T-helper 1 cell treated with Interleukin-12 subunit alpha and Interleukin-12 subunit beta and Interleukin-4 antibody, amounts not matched to agents 30 μg/mL and 1 μg/mL, for 36 hours (primary cell): ENCODE data around the gene RGS16.

Experiments used
- H3K27ac Mint-ChIP-seq: one replicate; pipeline ENCODE4 v1.8.0; 2021; ENCODE audit warnings: mild to moderate bottlenecking, mixed read lengths
- H3K27me3 Mint-ChIP-seq: one replicate; pipeline ENCODE4 v1.8.0; 2021; ENCODE audit warnings: low read depth, mixed read lengths
- H3K36me3 Mint-ChIP-seq: one replicate; pipeline ENCODE4 v1.8.0; 2021; ENCODE audit warnings: low read depth, mixed read lengths
- H3K4me1 Mint-ChIP-seq: one replicate; pipeline ENCODE4 v1.8.0; 2021; ENCODE audit warnings: low read depth, mixed read lengths
- H3K4me3 Mint-ChIP-seq: one replicate; pipeline ENCODE4 v1.8.0; 2021; ENCODE audit warnings: mild to moderate bottlenecking, moderate library complexity, mixed read lengths
- H3K9me3 Mint-ChIP-seq: one replicate; pipeline ENCODE4 v1.8.0; 2021; ENCODE audit warnings: mixed read lengths

Gene RGS16

GRCh38 chr1:182588500-182589396, 15.4 kb downstream of the RGS16 start, which contains the start of gene RNASEL:
Gene RNASEL (minus strand): TSS chr1:182589256. CDS start chr1:182586806, 2,450 bp downstream.
- Mint-ChIP-seq H3K36me3 (peaks cover 11% of the 10 kb centered on the region), H3K27me3 (peaks cover 8% of the 10 kb centered on the region), H3K9me3 (no peaks in the 10 kb centered on the region), H3K4me3 (peak within 1 kb of the TSS; percentile 96), H3K27ac (peak within 1 kb of the TSS; percentile 99), H3K4me1 (peaks cover 22% of the 10 kb centered on the region)

- H3K4me1 Mint-ChIP-seq: peaks cover 24% of the 10 kb centered on the region
- peak overlapping the region; percentile 99 for H3K27ac Mint-ChIP-seq
- no peaks in the 10 kb centered on the region for H3K9me3 Mint-ChIP-seq
- H3K4me3 Mint-ChIP-seq: peak overlapping the region; percentile 96
- peaks cover 8% of the 10 kb centered on the region for H3K27me3 Mint-ChIP-seq
- H3K36me3 Mint-ChIP-seq: peaks cover 16% of the 10 kb centered on the region
Observed at GRCh38 chr1:182587666-182588499, 16.3 kb downstream of the RGS16 start.

DNA sequence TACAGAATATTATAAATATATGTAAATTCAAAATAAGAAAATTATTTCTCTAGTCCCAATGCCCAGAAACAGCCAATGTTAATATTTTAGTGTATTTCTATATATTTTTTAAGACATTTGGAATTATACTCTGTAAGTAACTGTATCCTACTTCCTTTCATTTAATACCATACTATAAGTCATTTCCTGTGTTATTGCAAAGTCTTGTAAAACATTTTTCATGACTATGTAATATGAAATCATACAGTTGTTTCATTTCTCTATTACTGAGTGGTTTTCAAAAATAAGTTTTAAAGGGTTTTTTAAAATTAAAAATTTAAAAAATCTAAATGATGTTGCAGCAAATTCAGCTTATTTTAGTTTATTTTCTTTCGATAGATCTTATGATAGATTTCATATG, 17.1 kb downstream of the RGS16 start:
- H3K27me3 Mint-ChIP-seq: peaks cover 5% of the 10 kb centered on the region
- peaks cover 24% of the 10 kb centered on the region for H3K4me1 Mint-ChIP-seq
- no peaks in the 10 kb centered on the region for H3K9me3 Mint-ChIP-seq
- no peak overlapping the region for H3K27ac Mint-ChIP-seq
- H3K4me3 Mint-ChIP-seq: no peak overlapping the region
- peaks cover 20% of the 10 kb centered on the region for H3K36me3 Mint-ChIP-seq

GRCh38 chr1:182586380-182586779, 17.8 kb downstream of the RGS16 start:
- H3K36me3 Mint-ChIP-seq: peaks cover 25% of the 10 kb centered on the region

DNA sequence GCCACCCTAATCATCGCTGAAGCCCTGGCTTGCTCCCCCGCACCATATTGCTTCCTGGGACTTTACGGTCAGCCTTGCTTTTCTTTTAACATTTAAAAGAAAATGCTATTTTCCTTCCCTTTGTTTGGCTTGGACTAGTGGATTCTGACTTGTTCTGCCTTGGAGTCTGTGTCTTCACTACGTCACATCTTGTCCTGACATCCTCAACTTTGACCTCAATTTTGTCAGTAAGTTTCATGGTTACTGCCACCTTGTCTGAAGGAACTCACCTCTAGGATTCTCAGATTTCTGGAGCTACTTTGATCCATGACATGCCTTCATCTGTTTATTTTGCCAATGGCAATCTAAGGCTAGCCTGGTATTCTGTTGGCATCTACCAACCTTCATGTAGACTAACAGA, 19.4 kb downstream of the RGS16 start:
- Mint-ChIP-seq H3K36me3 (peaks cover 35% of the 10 kb centered on the region), H3K27me3 (no peaks in the 10 kb centered on the region), H3K4me3 (no peak overlapping the region), H3K9me3 (no peaks in the 10 kb centered on the region), H3K4me1 (peaks cover 24% of the 10 kb centered on the region), H3K27ac (no peak overlapping the region)

More at GRCh38 chr1:182586380-182586779, 17.8 kb downstream of the RGS16 start:
- Mint-ChIP-seq H3K27ac (no peak overlapping the region), H3K9me3 (no peaks in the 10 kb centered on the region), H3K4me1 (peaks cover 24% of the 10 kb centered on the region), H3K27me3 (no peaks in the 10 kb centered on the region), H3K4me3 (no peak overlapping the region)

- Mint-ChIP-seq H3K36me3 (peaks cover 47% of the 10 kb centered on the region), H3K9me3 (no peaks in the 10 kb centered on the region), H3K27me3 (no peaks in the 10 kb centered on the region), H3K4me3 (no peak overlapping the region), H3K4me1 (peaks cover 4% of the 10 kb centered on the region), H3K27ac (no peak overlapping the region)
Observed at GRCh38 chr1:182580736-182581135, 23.5 kb downstream of the RGS16 start.

- no peaks in the 10 kb centered on the region for H3K9me3 Mint-ChIP-seq
- no peaks in the 10 kb centered on the region for H3K27me3 Mint-ChIP-seq
Observed at GRCh38 chr1:182575540-182576149, 28.5 kb downstream of the RGS16 start.

DNA sequence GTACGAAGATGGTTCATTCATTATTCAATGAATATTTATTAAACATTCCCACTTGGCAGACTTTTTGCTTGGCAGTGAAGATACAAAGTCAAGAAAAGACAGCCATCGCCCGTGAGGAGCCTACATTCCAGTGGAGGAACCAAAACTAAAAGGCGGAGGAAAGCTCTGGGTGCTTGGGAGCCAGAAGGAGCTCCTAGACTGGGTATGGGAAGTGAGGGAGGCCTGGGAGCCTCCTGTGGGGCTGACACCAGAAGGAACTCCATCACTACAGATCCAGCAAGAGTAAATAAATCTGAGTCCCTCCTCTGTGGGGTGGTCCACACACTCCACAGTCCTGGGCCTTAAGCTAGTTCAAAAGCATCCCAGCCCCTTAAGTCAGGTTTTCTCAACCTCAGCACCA, 30.0 kb downstream of the RGS16 start:
- H3K27ac Mint-ChIP-seq: no peak overlapping the region
- H3K4me3 Mint-ChIP-seq: no peak overlapping the region
- no peaks in the 10 kb centered on the region for H3K4me1 Mint-ChIP-seq
- H3K36me3 Mint-ChIP-seq: peaks cover 21% of the 10 kb centered on the region
- H3K27me3 Mint-ChIP-seq: no peaks in the 10 kb centered on the region
- no peaks in the 10 kb centered on the region for H3K9me3 Mint-ChIP-seq

More at GRCh38 chr1:182575540-182576149, 28.5 kb downstream of the RGS16 start:
- Mint-ChIP-seq H3K4me3 (no peak overlapping the region), H3K27ac (no peak overlapping the region), H3K4me1 (no peaks in the 10 kb centered on the region), H3K36me3 (peaks cover 33% of the 10 kb centered on the region)

DNA sequence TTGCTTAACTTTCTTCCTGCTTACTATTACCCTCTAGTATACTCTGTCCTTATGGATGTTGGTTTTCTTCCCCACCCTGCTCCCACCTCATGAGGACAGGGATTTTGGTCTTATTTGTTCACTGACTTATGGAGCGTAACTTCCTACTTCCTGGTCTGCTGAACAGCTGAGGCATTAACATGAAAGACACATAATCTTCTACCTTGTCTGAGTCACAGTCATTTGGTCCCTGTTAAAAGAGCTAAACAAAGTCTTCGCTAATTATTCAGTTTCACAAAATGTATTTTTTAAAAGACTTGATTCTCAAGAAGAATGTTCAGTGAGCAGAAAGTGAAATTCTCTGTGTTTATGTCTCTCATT, 33.6 kb downstream of the RGS16 start:
- Mint-ChIP-seq H3K4me1 (no peaks in the 10 kb centered on the region), H3K27me3 (no peaks in the 10 kb centered on the region), H3K9me3 (no peaks in the 10 kb centered on the region), H3K27ac (no peak overlapping the region), H3K4me3 (no peak overlapping the region), H3K36me3 (peaks cover 2% of the 10 kb centered on the region)

DNA sequence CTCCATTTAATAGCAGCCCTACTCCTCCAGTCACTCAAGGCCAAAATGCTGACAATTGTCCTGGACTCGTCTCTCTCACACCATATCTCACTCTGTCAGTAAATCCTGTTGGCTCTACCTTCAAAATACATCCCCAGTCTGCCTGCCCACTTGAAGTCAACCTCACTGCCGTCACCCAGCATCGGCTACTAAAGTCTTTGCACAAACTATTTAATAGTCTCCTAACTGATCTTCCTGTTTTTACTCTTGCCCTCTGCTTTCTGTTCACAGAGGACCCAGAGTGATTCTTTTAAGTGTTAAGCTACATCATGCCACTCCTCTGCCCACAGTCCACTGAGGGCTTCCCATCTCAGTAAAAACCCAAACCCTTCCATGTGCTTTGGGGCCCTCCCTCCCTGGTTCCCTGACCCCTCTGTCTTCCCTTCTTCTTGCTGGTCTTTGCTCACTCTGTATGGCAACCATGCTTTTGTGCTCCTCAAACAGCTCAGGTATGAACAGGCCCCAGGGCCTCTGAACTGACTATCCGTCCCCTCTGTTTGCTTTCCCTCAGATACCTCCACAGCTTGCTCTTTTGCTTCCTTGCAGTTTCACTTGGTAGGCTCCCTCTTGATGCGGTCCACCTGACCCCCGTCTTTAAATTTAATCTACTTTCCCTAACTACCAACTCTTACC, 34.1 kb downstream of the RGS16 start:
- H3K4me1 Mint-ChIP-seq: no peaks in the 10 kb centered on the region
- peaks cover 5% of the 10 kb centered on the region for H3K27me3 Mint-ChIP-seq
- no peaks in the 10 kb centered on the region for H3K9me3 Mint-ChIP-seq
- H3K27ac Mint-ChIP-seq: no peak overlapping the region
- H3K4me3 Mint-ChIP-seq: no peak overlapping the region
- no peaks in the 10 kb centered on the region for H3K36me3 Mint-ChIP-seq

DNA sequence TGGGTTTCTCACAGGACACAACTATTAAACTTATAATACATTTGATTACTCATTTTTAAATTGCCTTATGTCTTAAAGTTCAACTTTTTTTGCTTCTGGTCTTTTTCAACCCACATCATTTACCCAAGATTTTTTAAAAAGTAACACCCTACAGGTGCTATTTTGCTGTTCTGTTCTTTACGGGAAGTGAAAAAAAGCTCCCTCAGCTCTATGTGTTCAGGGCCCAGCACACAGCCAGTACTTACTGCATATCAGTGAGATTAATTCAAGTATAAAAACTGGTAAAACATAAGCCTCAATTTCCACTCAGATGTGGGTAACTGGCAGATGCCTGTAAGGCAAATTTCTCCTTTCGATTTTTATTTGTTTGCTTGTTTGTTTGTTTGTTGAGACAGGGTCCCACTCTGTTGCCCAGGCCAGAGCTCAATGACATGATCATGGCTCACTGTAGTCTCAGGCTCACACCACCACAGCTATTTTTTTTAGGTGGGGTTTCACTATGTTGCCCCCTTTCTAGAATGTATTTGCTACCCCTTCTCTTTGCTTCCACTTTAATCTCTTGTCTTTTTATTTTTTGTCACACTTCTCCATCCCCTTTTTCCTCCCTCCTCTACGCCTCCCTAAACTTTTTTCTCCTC, 35.4 kb downstream of the RGS16 start:
- no peaks in the 10 kb centered on the region for H3K4me1 Mint-ChIP-seq

DNA sequence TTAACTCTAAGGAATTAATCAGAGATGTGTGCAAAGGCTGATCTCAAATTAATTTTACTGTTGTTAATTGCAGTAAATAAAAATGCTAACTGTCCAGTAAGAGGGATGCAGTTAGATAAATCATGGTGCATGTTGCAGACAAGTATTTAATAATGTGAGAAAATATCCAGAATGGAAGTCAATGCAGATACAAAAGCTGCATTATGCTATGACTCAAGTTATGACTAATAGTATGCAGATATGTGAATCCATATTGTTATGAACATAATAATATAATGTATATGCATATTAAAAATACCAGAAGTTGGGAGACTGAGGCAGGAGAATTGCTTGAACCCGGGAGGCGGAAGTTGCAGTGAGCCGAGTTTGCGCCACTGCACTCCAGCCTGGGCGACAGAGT, 36.6 kb downstream of the RGS16 start:
- Mint-ChIP-seq H3K4me3 (no peak overlapping the region), H3K4me1 (no peaks in the 10 kb centered on the region), H3K27me3 (peaks cover 9% of the 10 kb centered on the region), H3K36me3 (no peaks in the 10 kb centered on the region), H3K27ac (no peak overlapping the region), H3K9me3 (no peaks in the 10 kb centered on the region)

More for the DNA sequence above, 35.4 kb downstream of the RGS16 start:
- Mint-ChIP-seq H3K9me3 (no peaks in the 10 kb centered on the region), H3K27ac (no peak overlapping the region), H3K4me3 (no peak overlapping the region), H3K36me3 (no peaks in the 10 kb centered on the region), H3K27me3 (peaks cover 8% of the 10 kb centered on the region)

DNA sequence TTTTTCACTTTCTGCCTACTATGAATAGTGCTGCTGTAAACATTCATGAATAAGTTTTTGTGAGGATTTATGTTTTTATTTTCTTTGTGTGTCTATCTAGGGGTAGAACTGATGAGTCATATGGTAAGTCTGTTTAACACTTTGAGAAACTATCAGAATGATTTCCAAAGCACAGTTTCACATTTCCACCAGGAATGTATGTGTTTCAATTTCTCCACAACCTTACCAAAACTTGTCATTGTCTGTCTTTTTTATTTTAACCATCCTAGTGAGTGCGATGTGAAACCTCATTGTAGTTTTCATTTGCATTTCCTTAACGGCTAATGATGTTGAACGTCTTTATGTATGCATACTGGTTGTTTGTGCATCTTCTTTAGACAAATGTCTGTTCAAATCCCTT, 38.7 kb downstream of the RGS16 start:
- peaks cover 9% of the 10 kb centered on the region for H3K27me3 Mint-ChIP-seq
- no peaks in the 10 kb centered on the region for H3K9me3 Mint-ChIP-seq
- no peaks in the 10 kb centered on the region for H3K36me3 Mint-ChIP-seq
- no peak overlapping the region for H3K27ac Mint-ChIP-seq
- no peak overlapping the region for H3K4me3 Mint-ChIP-seq
- H3K4me1 Mint-ChIP-seq: no peaks in the 10 kb centered on the region
